Breast epithelium (tissue), 3 donors: Measurements from ENCODE around the gene SLC30A7.
"Not testable (repeated sequence)": the region's sequence is repeated elsewhere in the genome, so short reads cannot be mapped to it uniquely, and the experiment has no call there.

Experiments used
- POLR2A ChIP-seq: fragments of 450-650 bp; IDR thresholded peaks from one replicate; pipeline ENCODE4 v1.6.1; 2016; ENCODE audit warnings: antibody characterized with exemption, mild to moderate bottlenecking, moderate library complexity
- TF ChIP-seq, protein P1 (sequence below), 3 donors: fragments of 450-650 bp; IDR thresholded peaks; one replicate each; pipeline ENCODE4 v1.5.1; 2016 to 2017; ENCODE audit warnings: antibody characterized with exemption in 3 of 3, mild to moderate bottlenecking in 3 of 3, moderate library complexity in 3 of 3

GRCh38 chr1:100933555-100933954 is 37.7 kb downstream of the SLC30A7 start:
- TF ChIP-seq, protein P1, sequence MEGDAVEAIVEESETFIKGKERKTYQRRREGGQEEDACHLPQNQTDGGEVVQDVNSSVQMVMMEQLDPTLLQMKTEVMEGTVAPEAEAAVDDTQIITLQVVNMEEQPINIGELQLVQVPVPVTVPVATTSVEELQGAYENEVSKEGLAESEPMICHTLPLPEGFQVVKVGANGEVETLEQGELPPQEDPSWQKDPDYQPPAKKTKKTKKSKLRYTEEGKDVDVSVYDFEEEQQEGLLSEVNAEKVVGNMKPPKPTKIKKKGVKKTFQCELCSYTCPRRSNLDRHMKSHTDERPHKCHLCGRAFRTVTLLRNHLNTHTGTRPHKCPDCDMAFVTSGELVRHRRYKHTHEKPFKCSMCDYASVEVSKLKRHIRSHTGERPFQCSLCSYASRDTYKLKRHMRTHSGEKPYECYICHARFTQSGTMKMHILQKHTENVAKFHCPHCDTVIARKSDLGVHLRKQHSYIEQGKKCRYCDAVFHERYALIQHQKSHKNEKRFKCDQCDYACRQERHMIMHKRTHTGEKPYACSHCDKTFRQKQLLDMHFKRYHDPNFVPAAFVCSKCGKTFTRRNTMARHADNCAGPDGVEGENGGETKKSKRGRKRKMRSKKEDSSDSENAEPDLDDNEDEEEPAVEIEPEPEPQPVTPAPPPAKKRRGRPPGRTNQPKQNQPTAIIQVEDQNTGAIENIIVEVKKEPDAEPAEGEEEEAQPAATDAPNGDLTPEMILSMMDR (IDR thresholded peaks at IDR 0.05), result not testable (repeated sequence)
- not testable (repeated sequence) for TF ChIP-seq POLR2A
